ENCODE data around the gene AFF3. TPM values are rescaled to one million over a fixed set of nuclear protein-coding genes. Genes with fewer than 3 reads are reported as not detected.
A peak's percentile ranks its signal among the peaks of the same experiment; 100 is the strongest.

Gene AFF3
- total RNA-seq (2014; rRNA removed; shearing (Covaris generic)) = 0.07 and 0.37 TPM in 2 replicates

GRCh38 chr2:100142393-100142792, at the start of gene AFF3:
Gene AFF3, minus strand, starts transcription at chr2:100142590. Its CDS starts 38,136 bp downstream, at chr2:100104454.
- no peak for DNase-seq
- Histone ChIP-seq H3K27me3 (ENCODE audit: control insufficient read depth, insufficient read depth, low read length) (0 out of 2 replicates have a peak, but pooled peaks cover 1% of the 10 kb centered on the region), H3K4me3 (ENCODE audit: insufficient read depth, low read depth, low read length) (no peak within 1 kb of the TSS), H3K36me3 (replicated peaks; ENCODE audit: control insufficient read depth, insufficient read depth, low read length) (no peaks in the 10 kb centered on the region)

GRCh38 chr2:100189387-100189786, 47.0 kb upstream of the AFF3 start:
- DNase-seq = no peak
- Histone ChIP-seq H3K36me3 (replicated peaks; ENCODE audit: control insufficient read depth, insufficient read depth, low read length) (no peaks in the 10 kb centered on the region), H3K27me3 (ENCODE audit: control insufficient read depth, insufficient read depth, low read length) (peaks cover 6% of the 10 kb centered on the region; the same call in 1 of the 2 replicates), H3K4me3 (ENCODE audit: insufficient read depth, low read depth, low read length) (no peak overlapping the region)

- Histone ChIP-seq H3K36me3 (replicated peaks; ENCODE audit: control insufficient read depth, insufficient read depth, low read length) (no peaks in the 10 kb centered on the region), H3K27me3 (ENCODE audit: control insufficient read depth, insufficient read depth, low read length) (peaks cover 6% of the 10 kb centered on the region; the same call in 1 of the 2 replicates), H3K4me3 (ENCODE audit: insufficient read depth, low read depth, low read length) (no peak overlapping the region)
- no peak for DNase-seq
These were observed 45.9 kb upstream of the AFF3 start for GRCh38 chr2:100188326-100188725.

GRCh38 chr2:100186126-100186525, 43.7 kb upstream of the AFF3 start:
- Histone ChIP-seq H3K27me3 (ENCODE audit: control insufficient read depth, insufficient read depth, low read length) (peaks cover 8% of the 10 kb centered on the region; the same call in 1 of the 2 replicates), H3K36me3 (replicated peaks; ENCODE audit: control insufficient read depth, insufficient read depth, low read length) (no peaks in the 10 kb centered on the region), H3K4me3 (ENCODE audit: insufficient read depth, low read depth, low read length) (no peak overlapping the region)
- no peak for DNase-seq

- peaks cover 8% of the 10 kb centered on the region; the same call in 1 of the 2 replicates for H3K27me3 ChIP-seq (ENCODE audit: control insufficient read depth, insufficient read depth, low read length)
- DNase-seq = no peak
- no peak overlapping the region for H3K4me3 ChIP-seq (ENCODE audit: insufficient read depth, low read depth, low read length)
- H3K36me3 ChIP-seq (replicated peaks; ENCODE audit: control insufficient read depth, insufficient read depth, low read length) = no peaks in the 10 kb centered on the region
These were observed 43.1 kb upstream of the AFF3 start for GRCh38 chr2:100185516-100185915.

GRCh38 chr2:100185105-100185504, 42.7 kb upstream of the AFF3 start:
- DNase-seq = no peak
- Histone ChIP-seq H3K27me3 (ENCODE audit: control insufficient read depth, insufficient read depth, low read length) (peaks cover 8% of the 10 kb centered on the region; the same call in 1 of the 2 replicates), H3K4me3 (ENCODE audit: insufficient read depth, low read depth, low read length) (no peak overlapping the region), H3K36me3 (replicated peaks; ENCODE audit: control insufficient read depth, insufficient read depth, low read length) (no peaks in the 10 kb centered on the region)

- no peak overlapping the region for H3K4me3 ChIP-seq (ENCODE audit: insufficient read depth, low read depth, low read length)
- peaks cover 8% of the 10 kb centered on the region; the same call in 1 of the 2 replicates for H3K27me3 ChIP-seq (ENCODE audit: control insufficient read depth, insufficient read depth, low read length)
- no peaks in the 10 kb centered on the region for H3K36me3 ChIP-seq (replicated peaks; ENCODE audit: control insufficient read depth, insufficient read depth, low read length)
- DNase-seq = no peak
These were observed 41.8 kb upstream of the AFF3 start for GRCh38 chr2:100184055-100184737.

GRCh38 chr2:100182494-100183361, 40.3 kb upstream of the AFF3 start:
- DNase-seq = peak; percentile 45
- H3K27me3 ChIP-seq (ENCODE audit: control insufficient read depth, insufficient read depth, low read length) = peaks cover 8% of the 10 kb centered on the region; the same call in 1 of the 2 replicates
- no peaks in the 10 kb centered on the region for H3K36me3 ChIP-seq (replicated peaks; ENCODE audit: control insufficient read depth, insufficient read depth, low read length)
- H3K4me3 ChIP-seq (ENCODE audit: insufficient read depth, low read depth, low read length) = no peak overlapping the region

- H3K36me3 ChIP-seq (replicated peaks; ENCODE audit: control insufficient read depth, insufficient read depth, low read length) = no peaks in the 10 kb centered on the region
- peaks cover 7% of the 10 kb centered on the region; the same call in 1 of the 2 replicates for H3K27me3 ChIP-seq (ENCODE audit: control insufficient read depth, insufficient read depth, low read length)
- no peak overlapping the region for H3K4me3 ChIP-seq (ENCODE audit: insufficient read depth, low read depth, low read length)
- no peak for DNase-seq
These were observed 38.1 kb upstream of the AFF3 start for GRCh38 chr2:100180503-100180902.

GRCh38 chr2:100179806-100180205, 37.4 kb upstream of the AFF3 start:
- no peaks in the 10 kb centered on the region for H3K36me3 ChIP-seq (replicated peaks; ENCODE audit: control insufficient read depth, insufficient read depth, low read length)
- DNase-seq = no peak
- no peak overlapping the region for H3K4me3 ChIP-seq (ENCODE audit: insufficient read depth, low read depth, low read length)
- H3K27me3 ChIP-seq (ENCODE audit: control insufficient read depth, insufficient read depth, low read length) = peaks cover 4% of the 10 kb centered on the region; the same call in 1 of the 2 replicates

- no peak for DNase-seq
- Histone ChIP-seq H3K36me3 (replicated peaks; ENCODE audit: control insufficient read depth, insufficient read depth, low read length) (no peaks in the 10 kb centered on the region), H3K4me3 (ENCODE audit: insufficient read depth, low read depth, low read length) (no peak overlapping the region), H3K27me3 (ENCODE audit: control insufficient read depth, insufficient read depth, low read length) (peaks cover 2% of the 10 kb centered on the region; the same call in 1 of the 2 replicates)
These were observed 36.5 kb upstream of the AFF3 start for GRCh38 chr2:100178864-100179263.

GRCh38 chr2:100178085-100178788, 35.8 kb upstream of the AFF3 start:
- peak; percentile 68 for DNase-seq
- H3K27me3 ChIP-seq (ENCODE audit: control insufficient read depth, insufficient read depth, low read length) = peaks cover 2% of the 10 kb centered on the region; the same call in 1 of the 2 replicates
- no peak overlapping the region for H3K4me3 ChIP-seq (ENCODE audit: insufficient read depth, low read depth, low read length)
- H3K36me3 ChIP-seq (replicated peaks; ENCODE audit: control insufficient read depth, insufficient read depth, low read length) = no peaks in the 10 kb centered on the region

- no peak overlapping the region for H3K4me3 ChIP-seq (ENCODE audit: insufficient read depth, low read depth, low read length)
- no peaks in the 10 kb centered on the region for H3K27me3 ChIP-seq (ENCODE audit: control insufficient read depth, insufficient read depth, low read length)
- no peak for DNase-seq
- H3K36me3 ChIP-seq (replicated peaks; ENCODE audit: control insufficient read depth, insufficient read depth, low read length) = no peaks in the 10 kb centered on the region
These were observed 34.5 kb upstream of the AFF3 start for GRCh38 chr2:100176925-100177324.

GRCh38 chr2:100174026-100174431, 31.6 kb upstream of the AFF3 start:
- DNase-seq = no peak
- H3K27me3 ChIP-seq (ENCODE audit: control insufficient read depth, insufficient read depth, low read length) = no peaks in the 10 kb centered on the region
- H3K36me3 ChIP-seq (replicated peaks; ENCODE audit: control insufficient read depth, insufficient read depth, low read length) = no peaks in the 10 kb centered on the region
- no peak overlapping the region for H3K4me3 ChIP-seq (ENCODE audit: insufficient read depth, low read depth, low read length)

All from H7 (cell line).